ENCODE results near the gene RGPD8.

DNA sequence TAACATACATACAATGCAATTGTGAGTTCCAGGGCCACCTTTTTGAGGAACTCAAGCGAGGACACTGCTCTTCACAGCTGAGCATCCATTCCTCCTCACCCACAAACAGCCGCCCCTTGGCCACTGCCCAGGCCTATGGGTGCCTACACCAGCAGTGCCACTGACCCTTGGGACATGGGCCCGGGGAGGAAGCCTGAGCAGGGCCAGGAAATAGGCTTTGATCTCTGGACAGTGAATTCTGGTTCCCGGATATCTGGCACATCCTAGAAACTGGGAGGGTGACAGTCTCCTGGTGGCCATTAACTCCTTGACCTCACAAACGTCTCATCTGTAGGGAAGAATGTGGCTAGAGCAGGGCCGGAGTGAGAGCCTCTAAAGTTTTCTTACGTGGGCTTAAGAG, 43.0 kb upstream of the RGPD8 start:
- TF ChIP-seq GATA3 (IDR thresholded peaks at IDR 0.05; ENCODE audit: low read depth, low read length) (no peak), GATA2 (IDR thresholded peaks at IDR 0.05; ENCODE audit: low read depth, low read length) (no peak)

All from SH-SY5Y (cell line).